A673 (cell line): Measurements from ENCODE around the gene GAN. TPM values are rescaled to one million over a fixed set of nuclear protein-coding genes. Genes with fewer than 3 reads are reported as not detected.

ENCODE experiments used
- BruUV-seq: library from RNA; stranded (reverse); fragments of 400-500 nt; replicated peaks from 2 replicates; lab custom pipeline; 2021; lab: Mats Ljungman, UMichigan
- CTCF ChIA-PET: fragments of 300-600 bp; sonication (Branson Sonifier 250); formaldehyde crosslinking; loops from one replicate; lab custom pipeline; 2022; ENCODE audit warnings: antibody characterized with exemption; lab: Charles Lee
- POLR2A ChIA-PET: fragments of 300-600 bp; sonication (Branson Sonifier 250); formaldehyde crosslinking; loops from one replicate; lab custom pipeline; 2022; ENCODE audit warnings: antibody characterized with exemption; ENCODE audit not compliant: low non-redundant PET; lab: Charles Lee
- DNase-seq: peaks from one replicate; pipeline ENCODE4 v3.0.0-alpha.2; 2015; ENCODE audit warnings: low spot score
- H3K27ac ChIP-seq: fragments of 200-600 bp; sonication (generic); 2 replicates; pipeline ENCODE4 v1.5.1; 2016; ENCODE audit warnings: mixed run types, low read depth, mild to moderate bottlenecking, mixed read lengths, antibody characterized with exemption, low read length; ENCODE audit not compliant: poor library complexity, severe bottlenecking
- H3K27me3 ChIP-seq: fragments of 200-600 bp; sonication (generic); replicated peaks from 2 replicates; pipeline ENCODE4 v1.6.1; 2017; ENCODE audit warnings: mixed run types, low read depth, mild to moderate bottlenecking, mixed read lengths, antibody characterized with exemption, low read length; ENCODE audit not compliant: insufficient read depth, poor library complexity
- H3K36me3 ChIP-seq: fragments of 200-600 bp; sonication (generic); 2 replicates; pipeline ENCODE4 v1.6.1; 2016; ENCODE audit warnings: mixed run types, mild to moderate bottlenecking, mixed read lengths, antibody characterized with exemption, low read length; ENCODE audit not compliant: insufficient read depth, poor library complexity, severe bottlenecking
- H3K4me1 ChIP-seq: fragments of 200-600 bp; sonication (generic); 2 replicates; pipeline ENCODE4 v1.6.1; 2017; ENCODE audit warnings: mixed run types, mild to moderate bottlenecking, mixed read lengths, antibody characterized with exemption, low read length; ENCODE audit not compliant: insufficient read depth, poor library complexity, severe bottlenecking
- H3K4me3 ChIP-seq: fragments of 200-600 bp; sonication (generic); 2 replicates; pipeline ENCODE4 v1.5.1; 2016; ENCODE audit warnings: low read depth, mixed run types, mild to moderate bottlenecking, mixed read lengths, low read length; ENCODE audit not compliant: poor library complexity, severe bottlenecking
- H3K9me3 ChIP-seq: fragments of 200-600 bp; sonication (generic); 2 replicates; pipeline ENCODE4 v1.6.1; 2016; ENCODE audit warnings: mixed run types, low read depth, mild to moderate bottlenecking, mixed read lengths, antibody characterized with exemption, low read length; ENCODE audit not compliant: poor library complexity, severe bottlenecking
- EZH2 ChIP-seq: fragments of 200-600 bp; sonication (generic); IDR thresholded peaks from 2 replicates; pipeline ENCODE4 v1.6.1; 2017; ENCODE audit warnings: borderline replicate concordance, low read depth, mild to moderate bottlenecking, mixed read lengths, antibody characterized with exemption, low read length; ENCODE audit not compliant: poor library complexity, severe bottlenecking
- intact Hi-C: fragments of 100-400 bp; cut with micrococcal nuclease; formaldehyde crosslinking; loops from one replicate; pipeline ENCODE4 v1.10.0; 2022; ENCODE audit not compliant: unreplicated experiment
- total RNA-seq: library from RNA; stranded (reverse); gene quantifications from 2 replicates; pipeline ENCODE4 v1.2.3, GENCODE V29; 2021
- TF ChIP-seq, protein P1 (sequence below): fragments of 300-800, 200-600 bp; sonication (generic); conservative IDR thresholded peaks from 2 replicates; pipeline ENCODE4 v1.5.1; 2017; ENCODE audit warnings: low read depth, mild to moderate bottlenecking, antibody characterized with exemption, low read length, moderate library complexity, mixed read lengths

Gene GAN
- total RNA-seq, 1 experiment from 2014 or later, result 18.0 TPM

DNA sequence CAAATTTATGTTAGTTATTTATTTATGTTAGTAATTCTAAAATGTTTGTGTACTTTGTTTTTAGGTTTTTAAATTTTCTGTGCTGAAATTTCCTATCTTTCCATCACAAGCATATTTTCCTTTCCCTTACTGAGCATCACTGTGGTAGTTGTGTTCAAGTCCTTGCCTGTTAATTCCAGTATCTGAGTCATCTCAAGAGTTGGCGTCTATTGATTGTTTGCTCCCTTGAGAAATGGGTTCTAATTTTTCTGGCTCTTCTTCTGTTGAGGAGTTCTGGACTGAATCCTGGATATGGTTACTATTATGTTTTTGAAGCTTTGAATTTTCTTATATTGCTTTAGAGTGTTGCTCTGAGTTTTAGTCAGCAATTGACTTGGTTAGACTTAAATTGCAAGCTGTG, 56.3 kb downstream of the GAN start:
- BruUV-seq, result no TSS peak
- POLR2A ChIA-PET, result interaction anchor here (0.6 kb wide), 1 partner anchor 121 kb away, joined by 5 read pairs; no protein-coding TSS in a partner anchor
- CTCF ChIA-PET, result no interaction called here
- Histone ChIP-seq H3K4me3 (no peak overlapping the region), H3K9me3 (no peaks in the 10 kb centered on the region), H3K27ac (no peak overlapping the region), H3K4me1 (no peaks in the 10 kb centered on the region), H3K27me3 (no peaks in the 10 kb centered on the region), H3K36me3 (peaks cover 8% of the 10 kb centered on the region)
- TF ChIP-seq EZH2, result no peak
- TF ChIP-seq, protein P1, sequence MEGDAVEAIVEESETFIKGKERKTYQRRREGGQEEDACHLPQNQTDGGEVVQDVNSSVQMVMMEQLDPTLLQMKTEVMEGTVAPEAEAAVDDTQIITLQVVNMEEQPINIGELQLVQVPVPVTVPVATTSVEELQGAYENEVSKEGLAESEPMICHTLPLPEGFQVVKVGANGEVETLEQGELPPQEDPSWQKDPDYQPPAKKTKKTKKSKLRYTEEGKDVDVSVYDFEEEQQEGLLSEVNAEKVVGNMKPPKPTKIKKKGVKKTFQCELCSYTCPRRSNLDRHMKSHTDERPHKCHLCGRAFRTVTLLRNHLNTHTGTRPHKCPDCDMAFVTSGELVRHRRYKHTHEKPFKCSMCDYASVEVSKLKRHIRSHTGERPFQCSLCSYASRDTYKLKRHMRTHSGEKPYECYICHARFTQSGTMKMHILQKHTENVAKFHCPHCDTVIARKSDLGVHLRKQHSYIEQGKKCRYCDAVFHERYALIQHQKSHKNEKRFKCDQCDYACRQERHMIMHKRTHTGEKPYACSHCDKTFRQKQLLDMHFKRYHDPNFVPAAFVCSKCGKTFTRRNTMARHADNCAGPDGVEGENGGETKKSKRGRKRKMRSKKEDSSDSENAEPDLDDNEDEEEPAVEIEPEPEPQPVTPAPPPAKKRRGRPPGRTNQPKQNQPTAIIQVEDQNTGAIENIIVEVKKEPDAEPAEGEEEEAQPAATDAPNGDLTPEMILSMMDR, result no peak
- intact Hi-C loops, result no loop called here
- DNase-seq, result no peak

DNA sequence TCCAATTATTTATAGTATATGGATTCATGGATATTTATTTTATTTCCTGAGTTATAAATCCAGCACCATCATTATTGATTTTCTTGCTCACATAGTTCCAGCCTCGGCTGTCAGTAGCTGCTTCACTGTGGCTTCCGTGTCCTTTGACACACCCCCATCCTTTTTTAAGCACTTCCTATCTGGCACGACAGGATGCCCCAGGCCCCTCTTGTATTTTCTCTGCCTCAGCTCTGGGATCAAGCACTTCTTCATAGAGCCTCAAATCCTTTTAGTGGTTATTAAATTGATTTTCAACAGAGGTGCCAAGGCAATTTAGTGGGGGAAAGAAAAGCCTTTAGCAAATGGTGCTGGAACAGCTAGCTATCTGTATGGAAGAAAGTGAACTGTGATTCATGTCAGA, 59.8 kb downstream of the GAN start:
- TF ChIP-seq EZH2, result no peak
- TF ChIP-seq, protein P1, result no peak
- intact Hi-C loops, result no loop called here
- Histone ChIP-seq H3K36me3 (peaks cover 7% of the 10 kb centered on the region), H3K4me3 (no peak overlapping the region), H3K9me3 (no peaks in the 10 kb centered on the region), H3K27me3 (no peaks in the 10 kb centered on the region), H3K27ac (no peak overlapping the region), H3K4me1 (no peaks in the 10 kb centered on the region)
- DNase-seq, result no peak
- POLR2A ChIA-PET, result no interaction called here
- BruUV-seq, result no TSS peak
- CTCF ChIA-PET, result no interaction called here

DNA sequence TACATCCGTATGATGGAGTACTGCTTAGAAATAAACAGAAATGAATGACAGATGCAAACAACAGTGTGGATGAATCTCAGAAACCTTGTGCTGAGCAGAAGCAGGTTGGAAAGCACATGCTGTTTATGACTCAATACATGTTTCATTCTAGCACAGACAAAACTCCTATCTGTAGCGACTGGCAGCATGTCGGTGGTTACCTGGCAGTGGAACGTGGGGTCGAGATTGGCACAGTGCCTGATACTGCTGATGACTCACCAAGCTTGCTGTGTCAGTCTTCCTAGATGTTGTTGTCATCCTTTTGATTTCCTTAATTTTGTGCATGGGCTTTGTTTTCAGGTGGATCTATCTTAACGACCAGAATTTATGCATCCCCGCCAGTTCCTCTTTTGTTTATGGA, 62.1 kb downstream of the GAN start:
- CTCF ChIA-PET, result no interaction called here
- Histone ChIP-seq H3K27me3 (no peaks in the 10 kb centered on the region), H3K9me3 (no peaks in the 10 kb centered on the region), H3K27ac (no peak overlapping the region), H3K4me3 (no peak overlapping the region), H3K4me1 (no peaks in the 10 kb centered on the region), H3K36me3 (peaks cover 10% of the 10 kb centered on the region)
- intact Hi-C loops, result no loop called here
- TF ChIP-seq EZH2, result no peak
- TF ChIP-seq, protein P1, result no peak
- POLR2A ChIA-PET, result no interaction called here
- no peak for DNase-seq
- BruUV-seq, result no TSS peak
